Activated naive CD8-positive, alpha-beta T cell treated with anti-CD3 and anti-CD28 coated beads, Interleukin-2, amount 50 U/mL, for 16 hours (primary cell): ENCODE data around the gene SUCLG1.
"Not testable (repeated sequence)": the region's sequence is repeated elsewhere in the genome, so short reads cannot be mapped to it uniquely, and the experiment has no call there.

ENCODE experiments used
- DNase-seq: peaks from one replicate; pipeline ENCODE4 v3.0.0-alpha.2; 2020; ENCODE audit warnings: low read depth, low spot score

SUCLG1 gene

GRCh38 chr2:84421197-84421596 lies 37.9 kb downstream of the SUCLG1 start:
- DNase-seq: no peak

GRCh38 chr2:84417453-84418145 lies 41.5 kb downstream of the SUCLG1 start:
- DNase-seq: no peak

GRCh38 chr2:84409531-84409930 lies 49.5 kb downstream of the SUCLG1 start:
- DNase-seq: no peak

- not testable (repeated sequence) for DNase-seq
Measured at GRCh38 chr2:84402111-84402510, 57.0 kb downstream of the SUCLG1 start.

GRCh38 chr2:84399839-84400238 lies 59.2 kb downstream of the SUCLG1 start:
- not testable (repeated sequence) for DNase-seq

GRCh38 chr2:84395820-84396219 lies 63.3 kb downstream of the SUCLG1 start:
- no peak for DNase-seq

GRCh38 chr2:84394628-84395027 lies 64.5 kb downstream of the SUCLG1 start:
- no peak for DNase-seq

- no peak for DNase-seq
Measured at GRCh38 chr2:84393829-84394228, 65.3 kb downstream of the SUCLG1 start.

- DNase-seq: no peak
Measured at GRCh38 chr2:84389794-84390193, 69.3 kb downstream of the SUCLG1 start.

GRCh38 chr2:84388921-84389490 lies 70.1 kb downstream of the SUCLG1 start:
- DNase-seq: no peak

GRCh38 chr2:84388133-84388532 lies 70.9 kb downstream of the SUCLG1 start:
- DNase-seq: no peak

- DNase-seq: no peak
Measured at GRCh38 chr2:84386336-84387040, 72.6 kb downstream of the SUCLG1 start.

- no peak for DNase-seq
Measured at GRCh38 chr2:84383271-84383670, 75.8 kb downstream of the SUCLG1 start.

GRCh38 chr2:84380875-84381274 lies 78.2 kb downstream of the SUCLG1 start:
- no peak for DNase-seq

- no peak for DNase-seq
Measured at GRCh38 chr2:84378960-84379359, 80.1 kb downstream of the SUCLG1 start.

GRCh38 chr2:84375020-84375419 lies 84.1 kb downstream of the SUCLG1 start:
- no peak for DNase-seq

GRCh38 chr2:84373866-84374265 lies 85.2 kb downstream of the SUCLG1 start:
- no peak for DNase-seq
